GM18870 (cell line): ENCODE data around the gene SPATA17.
"Not testable (repeated sequence)": the region's sequence is repeated elsewhere in the genome, so short reads cannot be mapped to it uniquely, and the experiment has no call there.

Experiments used
- ATAC-seq: cut with Tn5 transposase; IDR thresholded peaks from one replicate; pipeline ENCODE4 v1.9.1; 2021; ENCODE audit warnings: moderate library complexity; ENCODE audit not compliant: unreplicated experiment

The SPATA17 gene, protein sequence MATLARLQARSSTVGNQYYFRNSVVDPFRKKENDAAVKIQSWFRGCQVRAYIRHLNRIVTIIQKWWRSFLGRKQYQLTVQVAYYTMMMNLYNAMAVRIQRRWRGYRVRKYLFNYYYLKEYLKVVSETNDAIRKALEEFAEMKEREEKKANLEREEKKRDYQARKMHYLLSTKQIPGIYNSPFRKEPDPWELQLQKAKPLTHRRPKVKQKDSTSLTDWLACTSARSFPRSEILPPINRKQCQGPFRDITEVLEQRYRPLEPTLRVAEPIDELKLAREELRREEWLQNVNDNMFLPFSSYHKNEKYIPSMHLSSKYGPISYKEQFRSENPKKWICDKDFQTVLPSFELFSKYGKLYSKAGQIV

DNA sequence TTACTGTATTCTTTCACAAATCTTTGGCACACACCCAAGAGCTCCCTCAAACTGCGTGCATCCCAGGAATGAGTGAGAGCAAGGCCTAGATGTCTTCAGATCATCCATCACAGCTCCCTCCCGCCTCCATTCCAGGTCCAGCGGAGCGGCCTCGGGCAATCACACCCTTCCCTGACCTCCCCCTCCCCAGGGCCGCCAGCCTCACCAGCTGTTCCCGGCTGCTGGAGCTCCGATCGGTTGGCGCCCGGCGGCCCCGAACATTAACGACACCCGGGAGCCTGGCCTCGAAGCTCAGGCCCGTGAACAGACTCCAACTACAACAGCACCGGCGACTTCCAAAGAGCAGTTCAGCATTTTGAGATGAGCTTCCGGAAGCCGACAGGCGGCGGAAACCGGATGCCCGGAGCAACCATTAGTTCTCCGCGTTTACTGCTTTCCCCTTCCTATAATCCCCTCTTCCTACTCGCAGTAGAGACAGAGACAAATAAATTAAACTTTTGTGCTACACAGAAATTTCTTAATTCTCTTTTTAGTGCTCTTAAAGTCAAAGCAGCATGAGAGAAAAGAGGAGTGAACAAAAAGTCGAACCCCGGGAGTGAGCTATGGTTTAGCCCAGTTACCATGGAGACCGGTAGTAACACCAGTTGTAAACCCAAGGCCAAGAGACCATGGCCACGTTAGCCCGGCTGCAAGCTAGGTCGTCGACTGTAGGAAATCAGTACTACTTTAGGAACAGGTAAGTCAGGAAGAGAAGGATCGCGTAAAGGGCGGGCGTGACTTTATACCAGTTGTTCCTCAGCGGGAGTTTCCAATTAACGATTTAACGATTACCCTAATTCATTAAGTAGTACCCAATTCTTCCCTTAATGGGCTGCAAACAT is at the start of gene SPATA17, which contains the start of gene GPATCH2:
TSS of gene SPATA17 (plus strand) at position 634 of the 881 bp plus-strand sequence. CDS start at position 669, 35 bp downstream.
TSS of gene GPATCH2 (minus strand) at position 380 of the 881 bp plus-strand sequence. CDS start at position 261, 119 bp downstream.
- ATAC-seq, result peak; percentile 97

DNA sequence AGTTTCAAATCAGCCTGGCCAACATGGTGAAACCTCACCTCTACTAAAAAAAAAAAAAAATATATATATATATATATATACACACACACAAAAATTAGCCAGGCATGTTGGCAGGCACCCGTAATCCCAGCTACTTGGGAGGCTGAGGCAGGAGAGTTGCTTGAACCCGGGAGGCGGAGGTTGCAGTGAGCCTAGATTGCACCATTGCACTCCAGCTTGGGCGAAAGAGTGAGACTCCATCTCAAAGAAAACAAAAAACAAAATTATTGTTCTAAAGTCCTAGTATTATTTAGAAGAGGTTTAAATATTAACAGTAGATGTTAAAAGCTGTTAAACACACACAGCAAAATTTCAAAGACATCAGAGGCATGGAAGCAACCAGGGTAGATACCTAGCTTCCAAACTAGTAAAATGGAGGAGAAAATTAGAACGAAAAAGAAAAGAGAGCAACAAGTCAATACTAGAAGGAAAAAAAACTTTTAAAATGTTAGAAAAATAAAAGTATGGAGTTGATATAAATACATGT is 46.8 kb upstream of the SPATA17 start:
- ATAC-seq, result not testable (repeated sequence)

DNA sequence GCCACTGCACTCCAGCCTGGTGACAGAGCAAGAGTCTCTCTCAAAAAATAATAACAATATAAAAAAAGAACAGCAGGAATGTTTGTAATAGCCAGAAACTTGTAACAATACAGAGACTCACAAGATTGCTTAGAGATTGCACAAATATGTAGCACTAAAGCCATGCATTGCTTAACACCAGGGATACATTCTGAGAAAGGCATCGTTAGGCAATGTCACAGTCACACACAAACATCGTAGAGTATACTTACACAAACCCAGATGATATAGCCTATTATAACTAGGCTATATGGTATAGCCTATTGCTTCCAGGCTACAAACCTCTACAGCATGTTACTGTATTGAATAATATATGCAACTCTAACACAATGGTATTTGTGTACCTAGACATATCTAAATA is 45.6 kb upstream of the SPATA17 start:
- ATAC-seq, result no peak

DNA sequence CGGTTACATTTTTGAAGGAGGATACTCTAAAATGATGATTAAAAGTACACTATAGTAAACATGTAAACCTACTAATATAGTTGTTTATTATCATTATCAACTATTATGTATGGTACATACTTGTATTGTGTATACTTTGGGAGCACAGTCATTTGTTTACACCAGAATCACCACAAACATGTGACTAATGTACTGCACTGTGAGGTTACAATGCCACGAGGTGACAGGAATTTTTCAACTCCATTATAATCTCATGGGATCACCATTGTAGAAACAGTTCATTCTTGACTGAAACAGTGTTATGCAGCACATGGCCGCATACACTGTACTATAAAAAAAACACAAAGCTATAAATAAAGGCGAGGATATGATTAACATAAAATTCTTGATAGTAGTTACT is 44.6 kb upstream of the SPATA17 start:
- ATAC-seq, result no peak

DNA sequence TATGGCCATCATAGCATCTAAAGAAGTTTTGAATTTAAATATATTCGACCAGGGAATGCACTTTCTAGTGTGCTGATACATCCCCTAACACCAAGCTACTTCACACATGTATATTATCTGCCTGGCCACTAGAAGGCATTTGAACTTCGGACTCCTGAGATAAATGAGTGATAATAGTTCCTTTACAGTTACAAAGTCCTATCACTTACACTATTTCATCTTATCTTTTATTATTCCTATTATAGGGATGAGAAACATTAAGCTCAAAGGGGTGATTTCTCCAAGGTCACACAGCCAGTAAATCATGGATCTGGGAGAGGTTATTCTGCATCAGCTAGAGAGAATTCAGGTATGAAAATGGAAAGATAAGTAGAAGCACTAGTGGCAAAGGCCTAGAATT is 40.5 kb upstream of the SPATA17 start:
- ATAC-seq, result no peak

DNA sequence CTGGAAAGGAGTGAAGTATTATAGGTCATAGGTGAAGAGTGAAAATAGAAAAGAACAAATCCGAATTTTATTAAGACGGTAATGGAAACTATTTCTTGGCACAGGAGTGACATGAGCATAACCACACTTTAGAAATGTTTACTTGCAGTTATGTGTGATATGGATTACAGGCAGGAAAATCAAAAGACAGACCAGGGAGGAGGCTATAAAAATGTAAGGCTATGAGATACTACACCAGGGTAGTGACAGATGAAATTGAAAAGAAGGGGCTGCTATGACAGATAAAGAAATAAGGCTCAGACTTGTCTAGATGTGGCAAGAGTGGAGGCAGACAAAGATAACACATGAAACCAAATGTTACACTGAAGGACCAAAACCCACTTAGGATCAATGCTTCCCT is 32.0 kb upstream of the SPATA17 start:
- ATAC-seq, result no peak

DNA sequence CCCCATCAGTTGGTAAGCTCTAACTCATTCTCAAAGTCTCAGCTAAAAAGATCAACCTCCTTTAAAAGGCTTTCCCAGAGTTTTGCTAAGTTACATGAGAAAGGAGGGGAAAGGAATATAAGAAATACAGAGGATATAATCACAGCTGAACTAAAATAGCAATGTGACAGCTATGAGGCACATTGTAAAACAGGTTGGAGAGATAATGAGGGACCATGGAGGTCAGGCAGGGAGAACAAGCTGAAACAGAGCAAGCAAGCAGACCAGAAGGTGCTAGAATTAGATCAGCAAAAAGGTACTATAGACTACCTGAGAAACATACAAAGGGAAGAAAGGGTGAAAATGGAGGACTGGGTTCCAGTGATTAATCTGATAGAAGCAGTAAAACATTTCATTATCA is 28.8 kb upstream of the SPATA17 start:
- ATAC-seq, result no peak

DNA sequence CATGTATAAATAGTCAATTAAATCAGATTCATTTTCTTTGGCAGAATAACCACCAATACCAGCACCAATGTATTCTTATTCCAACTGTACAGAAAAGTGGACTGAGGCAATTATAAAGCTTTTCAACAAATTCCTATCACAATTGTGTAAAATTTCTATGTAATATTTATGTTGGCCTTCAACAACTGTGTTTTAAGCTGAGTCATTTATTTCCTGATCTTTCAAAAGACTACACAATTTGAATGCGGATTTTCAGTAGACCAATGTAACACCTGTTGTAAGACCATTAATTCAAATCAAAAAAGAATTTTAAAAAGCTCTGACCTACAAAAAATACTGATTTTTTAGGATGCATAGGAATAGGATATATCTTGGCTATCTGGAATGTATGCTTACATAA is 25.8 kb upstream of the SPATA17 start:
- ATAC-seq, result no peak

DNA sequence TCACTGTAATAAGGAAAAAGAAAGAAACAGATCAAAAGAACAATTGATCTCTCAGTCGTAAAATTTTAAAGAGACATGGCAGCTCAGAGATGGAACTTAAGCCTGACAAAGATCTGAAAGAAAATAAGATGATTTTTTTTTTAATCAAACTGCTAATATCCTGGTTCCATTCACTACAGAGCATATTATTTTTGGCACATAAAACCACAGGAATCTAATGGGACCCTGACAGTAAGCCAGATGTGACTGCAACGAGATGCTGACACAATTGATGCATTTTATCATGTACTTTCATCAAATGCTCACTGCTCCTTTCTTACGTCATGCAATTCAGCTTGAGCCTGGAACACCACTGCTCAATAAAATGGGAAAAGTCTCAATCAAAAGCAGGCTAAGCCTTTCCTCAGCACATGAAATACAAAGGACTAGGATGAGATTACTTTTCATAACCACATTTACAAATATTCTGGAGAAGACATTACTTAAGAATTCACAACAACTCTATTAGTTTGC is 16.9 kb upstream of the SPATA17 start:
- no peak for ATAC-seq

DNA sequence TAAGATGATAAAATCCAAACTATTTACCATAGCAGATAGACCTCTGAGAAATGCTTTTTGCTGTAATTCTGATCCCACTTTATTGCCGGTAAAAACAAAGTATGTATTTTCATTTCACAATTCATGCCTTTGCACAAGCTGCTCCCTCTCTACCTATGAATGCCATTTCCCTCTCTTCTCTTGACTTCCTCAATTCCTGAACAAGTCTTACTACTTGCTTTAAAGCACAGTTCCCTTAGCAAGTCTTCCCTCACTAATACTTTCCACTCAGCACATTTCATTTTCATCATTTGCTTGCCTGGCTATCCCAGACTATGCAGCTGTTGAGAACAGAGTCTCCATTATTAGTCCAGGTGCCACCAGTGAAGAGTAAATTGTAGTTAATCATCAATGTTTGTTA is 14.0 kb upstream of the SPATA17 start:
- no peak for ATAC-seq

DNA sequence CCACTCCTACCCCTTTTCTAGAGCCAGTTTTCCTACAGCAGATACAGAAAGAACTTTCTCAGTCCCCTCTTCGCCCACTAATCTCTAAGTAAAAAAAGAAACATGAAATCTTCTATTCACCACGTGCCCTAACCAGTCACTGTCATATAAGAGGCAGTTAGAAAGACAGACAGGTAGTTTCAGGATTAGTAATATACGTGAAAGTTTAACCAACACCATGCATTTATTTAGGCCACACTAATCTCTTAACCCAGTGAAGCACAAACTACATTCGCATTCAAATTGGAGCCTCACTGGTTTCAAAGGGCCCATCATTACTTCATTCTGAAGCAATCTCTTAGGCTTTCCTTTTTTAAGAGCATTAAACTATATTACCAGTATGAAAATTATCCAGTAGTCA is 10.3 kb upstream of the SPATA17 start:
- ATAC-seq, result peak; percentile 100

DNA sequence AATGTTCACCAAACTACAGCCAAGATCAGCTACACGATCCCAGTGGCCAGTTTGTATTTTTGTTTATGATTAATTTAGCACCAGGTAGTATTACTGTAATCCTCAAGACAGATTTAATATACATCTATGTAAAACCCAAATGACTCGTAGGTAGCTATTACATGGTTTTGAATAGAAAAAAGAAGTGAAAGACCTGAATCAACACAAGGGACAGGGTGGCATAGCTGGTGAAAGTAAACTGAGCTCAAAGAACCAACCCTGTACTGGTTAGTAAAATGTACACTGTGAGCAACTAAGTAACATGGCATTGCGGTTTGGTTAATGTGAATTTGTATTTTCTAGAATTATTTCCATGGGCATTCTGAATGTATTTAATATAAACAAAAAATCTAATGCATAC is 9.1 kb upstream of the SPATA17 start:
- no peak for ATAC-seq

DNA sequence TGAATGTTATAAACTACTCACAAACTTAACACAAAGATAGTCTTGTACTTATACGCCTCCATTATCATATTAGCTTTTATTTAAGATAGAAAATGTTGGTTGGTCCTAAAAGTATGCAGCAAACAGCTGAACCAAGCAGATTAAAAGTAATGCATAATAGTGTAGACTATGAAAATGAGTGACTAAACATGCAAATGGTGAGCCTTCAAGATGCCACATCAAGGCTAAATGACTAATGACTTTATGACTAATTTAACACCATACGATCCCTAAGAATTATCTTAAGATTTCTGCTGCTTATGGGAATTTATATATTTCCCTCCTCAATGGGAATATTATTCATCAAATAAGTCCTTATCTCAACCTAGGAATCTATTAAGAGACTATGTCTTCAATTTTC is 4.8 kb upstream of the SPATA17 start:
- no peak for ATAC-seq

DNA sequence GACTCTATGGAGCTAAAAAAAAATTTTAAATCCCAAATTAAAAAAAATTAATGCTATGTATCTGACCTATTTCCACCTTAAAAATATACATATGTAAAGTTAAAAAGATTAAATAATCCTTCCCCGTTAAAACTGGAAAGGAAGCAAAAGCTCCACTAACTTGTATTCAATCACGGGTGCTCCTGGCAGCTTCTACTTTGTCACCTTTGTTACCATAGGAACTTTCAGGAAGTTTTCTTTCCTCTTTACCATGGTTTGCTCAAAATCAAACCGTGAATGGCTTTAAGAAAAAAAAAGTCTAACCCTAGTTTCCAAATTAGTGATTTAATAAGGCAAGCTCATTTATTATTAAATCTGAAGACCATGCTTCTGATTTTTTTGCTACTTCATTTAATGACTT is 3.7 kb upstream of the SPATA17 start:
- no peak for ATAC-seq

DNA sequence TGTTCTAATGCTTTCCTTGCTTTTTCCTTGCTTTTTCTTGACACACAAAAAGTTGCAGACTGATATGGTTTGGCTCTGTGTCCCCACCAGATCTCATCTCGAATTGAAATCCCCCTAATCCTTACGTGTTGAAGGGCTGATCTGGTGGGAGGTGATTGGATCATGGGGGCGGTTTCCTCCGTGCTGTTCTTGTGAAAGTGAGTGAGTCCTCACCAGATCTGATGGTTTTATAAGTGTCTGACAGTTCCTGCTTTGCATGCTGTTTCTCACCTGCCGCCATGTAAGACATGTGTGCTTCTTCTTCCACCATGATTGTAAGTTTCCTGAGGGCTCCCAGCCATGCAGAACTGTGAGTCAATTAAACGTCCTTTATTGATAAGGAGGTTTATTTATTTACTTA is 11.3 kb downstream of the SPATA17 start:
- ATAC-seq, result no peak

DNA sequence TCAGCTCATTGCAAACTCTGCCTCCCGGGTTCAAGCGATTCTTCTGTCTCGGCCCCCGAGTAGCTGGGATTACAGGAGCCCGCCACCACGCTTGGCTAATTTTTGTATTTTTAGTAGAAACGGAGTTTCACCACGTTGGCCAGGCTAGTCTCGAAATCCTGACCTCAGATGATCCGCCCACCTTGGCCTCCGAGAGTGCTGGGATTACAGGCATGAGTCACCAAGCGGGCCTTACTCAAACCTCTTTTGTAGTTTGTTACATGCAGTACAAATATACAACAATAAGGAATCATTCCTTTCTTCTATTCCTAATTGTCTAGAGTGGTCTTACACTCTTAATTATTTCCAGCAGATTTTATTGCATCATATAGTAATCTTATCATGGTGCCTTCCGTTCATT is 16.6 kb downstream of the SPATA17 start:
- ATAC-seq, result no peak

DNA sequence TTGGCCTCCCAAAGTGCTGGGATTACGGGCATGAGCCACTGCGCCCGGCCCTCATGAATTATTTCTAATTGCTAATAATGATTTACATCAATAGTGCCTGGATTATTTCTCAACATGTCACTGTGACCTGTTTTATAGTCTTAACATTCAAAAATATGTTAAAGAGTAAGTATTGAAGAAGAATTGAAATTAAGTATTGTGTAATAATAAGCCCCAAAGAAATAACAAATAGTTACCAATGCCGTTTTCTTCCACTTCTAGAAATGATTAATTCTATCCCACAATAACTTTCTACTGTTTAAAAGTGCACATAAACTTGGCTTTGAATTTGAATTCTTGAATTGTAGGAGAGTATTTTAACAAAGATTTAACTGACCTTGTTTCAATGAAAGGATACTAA is 19.5 kb downstream of the SPATA17 start:
- no peak for ATAC-seq

DNA sequence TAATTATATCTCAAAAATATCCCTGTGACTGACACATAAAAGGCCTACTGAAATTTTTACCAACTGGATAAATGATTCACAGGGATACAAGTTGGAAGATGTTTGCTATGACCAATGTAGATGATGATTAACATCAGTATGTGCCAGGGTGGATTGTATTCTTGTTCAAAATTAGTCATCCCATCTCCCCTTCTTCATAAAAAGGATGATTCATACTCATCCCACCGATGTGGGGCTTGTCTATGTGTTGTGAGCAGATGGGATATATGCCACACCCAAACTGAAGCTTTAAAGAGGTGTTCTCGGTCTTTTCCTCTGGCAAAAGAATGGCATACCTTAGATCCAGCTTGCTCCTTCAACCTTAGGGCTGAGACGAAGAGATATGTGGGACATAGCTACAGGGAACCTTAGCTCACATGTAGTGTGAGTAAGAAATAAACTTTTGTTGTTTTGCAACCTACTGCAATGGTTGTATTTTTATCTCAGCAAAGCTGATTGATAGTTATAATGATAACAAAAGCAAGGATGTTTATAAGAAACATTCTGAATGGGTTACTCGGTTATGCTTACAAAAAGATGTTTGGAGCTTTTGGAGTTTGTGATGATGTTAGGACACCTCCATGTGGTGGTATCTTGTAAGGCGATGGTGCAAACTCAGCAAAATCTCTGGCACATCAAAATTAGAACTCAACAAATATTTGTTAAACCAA is 29.4 kb downstream of the SPATA17 start:
- ATAC-seq, result peak; percentile 66

DNA sequence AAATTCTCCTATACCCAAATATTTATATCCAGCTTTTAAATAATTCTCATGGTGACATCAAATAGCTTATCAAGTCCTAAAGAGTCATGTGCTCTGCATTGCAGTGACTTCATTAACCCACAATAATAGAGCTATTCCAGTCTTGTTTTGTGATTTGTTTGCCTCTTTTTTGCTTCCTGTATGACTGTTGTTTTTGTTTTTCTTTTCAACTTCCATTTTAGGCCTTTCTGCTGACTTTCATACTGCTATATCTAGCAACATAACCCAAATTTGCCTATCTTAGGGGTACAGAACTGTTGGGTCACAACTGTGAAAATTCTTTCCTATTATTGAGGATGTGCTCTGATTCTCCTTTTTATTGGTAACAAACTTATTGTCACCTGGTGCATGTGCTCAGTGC is 30.3 kb downstream of the SPATA17 start:
- no peak for ATAC-seq

DNA sequence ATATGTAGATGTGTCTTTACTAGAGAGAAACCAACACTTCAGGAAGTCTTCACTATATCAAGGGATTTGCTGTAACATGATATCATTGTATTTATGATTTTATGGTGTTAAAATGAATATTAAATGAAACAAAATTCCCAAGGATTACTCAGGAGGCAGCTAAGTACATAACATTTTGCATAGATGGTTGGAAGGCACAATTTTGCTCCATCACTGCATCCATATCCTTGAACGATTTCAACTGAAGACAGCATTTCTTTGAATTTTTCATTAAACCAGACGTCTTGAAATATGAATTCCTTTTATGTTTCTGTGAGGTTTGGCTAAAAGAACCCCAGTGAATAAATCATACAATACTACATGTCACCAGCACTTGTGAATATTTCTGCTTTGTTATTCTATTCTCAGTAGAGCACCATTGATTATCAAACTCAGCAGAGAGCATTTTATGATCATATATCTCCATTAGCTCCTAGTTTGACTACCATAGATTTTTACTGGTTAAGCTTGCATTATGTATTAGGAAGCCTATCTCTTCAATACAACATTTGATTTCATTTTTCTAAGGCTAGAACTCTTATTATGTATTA is 37.3 kb downstream of the SPATA17 start:
- ATAC-seq, result no peak

DNA sequence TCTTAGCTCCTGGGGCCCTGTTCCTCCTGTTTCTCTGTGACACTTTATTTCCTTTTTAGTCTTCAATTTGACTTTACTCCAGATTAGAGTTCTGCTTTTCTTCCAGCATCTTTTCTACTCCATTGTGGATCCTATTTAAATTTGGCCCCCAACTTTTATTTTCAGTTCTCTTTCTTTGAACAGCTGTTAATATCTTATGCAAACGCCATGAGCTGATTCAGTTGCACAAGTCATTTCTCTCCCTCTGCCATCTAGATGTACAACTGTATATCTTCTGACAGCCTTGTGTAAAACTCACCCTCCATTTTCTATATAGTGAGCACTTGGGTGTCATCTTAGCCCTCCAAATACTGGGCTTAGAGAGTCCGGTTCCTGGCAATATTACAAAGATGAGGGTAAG is 42.2 kb downstream of the SPATA17 start:
- peak; percentile 49 for ATAC-seq
